Activated naive CD4-positive, alpha-beta T cell treated with anti-CD3 and anti-CD28 coated beads, Interleukin-2, amount 50 U/mL, for 24 hours (primary cell): ENCODE results near the gene BAIAP2.
"Not testable (repeated sequence)": the region's sequence is repeated elsewhere in the genome, so short reads cannot be mapped to it uniquely, and the experiment has no call there.

Source experiments
- H3K27ac Mint-ChIP-seq: one replicate; pipeline ENCODE4 v1.8.0; 2021; ENCODE audit warnings: mild to moderate bottlenecking, mixed read lengths
- H3K27me3 Mint-ChIP-seq: one replicate; pipeline ENCODE4 v1.8.0; 2021; ENCODE audit warnings: mixed read lengths
- H3K36me3 Mint-ChIP-seq: one replicate; pipeline ENCODE4 v1.8.0; 2021; ENCODE audit warnings: mixed read lengths
- H3K4me1 Mint-ChIP-seq: one replicate; pipeline ENCODE4 v1.8.0; 2021; ENCODE audit warnings: mixed read lengths
- H3K4me3 Mint-ChIP-seq: one replicate; pipeline ENCODE4 v1.8.0; 2021; ENCODE audit warnings: mild to moderate bottlenecking, mixed read lengths
- H3K9me3 Mint-ChIP-seq: one replicate; pipeline ENCODE4 v1.8.0; 2021; ENCODE audit warnings: mixed read lengths

The BAIAP2 gene

GRCh38 chr17:81027591-81028505 lies 7.1 kb upstream of the BAIAP2 start:
- no peak overlapping the region for H3K27ac Mint-ChIP-seq
- H3K4me3 Mint-ChIP-seq = no peak overlapping the region
- H3K4me1 Mint-ChIP-seq = peaks cover 10% of the 10 kb centered on the region
- no peaks in the 10 kb centered on the region for H3K36me3 Mint-ChIP-seq
- H3K9me3 Mint-ChIP-seq = no peaks in the 10 kb centered on the region
- no peaks in the 10 kb centered on the region for H3K27me3 Mint-ChIP-seq

GRCh38 chr17:81028506-81028858 lies 6.5 kb upstream of the BAIAP2 start:
- Mint-ChIP-seq H3K27me3 (no peaks in the 10 kb centered on the region), H3K9me3 (no peaks in the 10 kb centered on the region), H3K4me3 (no peak overlapping the region), H3K27ac (no peak overlapping the region), H3K36me3 (no peaks in the 10 kb centered on the region), H3K4me1 (peaks cover 14% of the 10 kb centered on the region)

- Mint-ChIP-seq H3K4me3 (no peak overlapping the region), H3K4me1 (peaks cover 15% of the 10 kb centered on the region), H3K36me3 (no peaks in the 10 kb centered on the region), H3K27me3 (no peaks in the 10 kb centered on the region), H3K27ac (no peak overlapping the region), H3K9me3 (no peaks in the 10 kb centered on the region)
Observed at GRCh38 chr17:81029859-81030258, 5.1 kb upstream of the BAIAP2 start.

- not testable (repeated sequence) for H3K27ac Mint-ChIP-seq, H3K27me3 Mint-ChIP-seq, H3K9me3 Mint-ChIP-seq, H3K4me3 Mint-ChIP-seq, H3K36me3 Mint-ChIP-seq
- H3K4me1 Mint-ChIP-seq = peaks cover 15% of the 10 kb centered on the region
Observed at GRCh38 chr17:81030312-81030711, 4.6 kb upstream of the BAIAP2 start.

GRCh38 chr17:81030741-81031565 lies 4.0 kb upstream of the BAIAP2 start:
- H3K27me3 Mint-ChIP-seq = no peaks in the 10 kb centered on the region
- H3K27ac Mint-ChIP-seq = no peak overlapping the region
- no peaks in the 10 kb centered on the region for H3K9me3 Mint-ChIP-seq
- no peaks in the 10 kb centered on the region for H3K36me3 Mint-ChIP-seq
- peaks cover 18% of the 10 kb centered on the region for H3K4me1 Mint-ChIP-seq
- no peak overlapping the region for H3K4me3 Mint-ChIP-seq

- H3K36me3 Mint-ChIP-seq = peaks cover 2% of the 10 kb centered on the region
- H3K27me3 Mint-ChIP-seq = no peaks in the 10 kb centered on the region
- H3K4me3 Mint-ChIP-seq = no peak overlapping the region
- H3K4me1 Mint-ChIP-seq = peaks cover 24% of the 10 kb centered on the region
- no peak overlapping the region for H3K27ac Mint-ChIP-seq
- no peaks in the 10 kb centered on the region for H3K9me3 Mint-ChIP-seq
Observed at GRCh38 chr17:81031566-81032550, 3.1 kb upstream of the BAIAP2 start.

- peak overlapping the region; percentile 83 for H3K4me3 Mint-ChIP-seq
- no peaks in the 10 kb centered on the region for H3K27me3 Mint-ChIP-seq
- H3K27ac Mint-ChIP-seq = no peak overlapping the region
- peaks cover 2% of the 10 kb centered on the region for H3K36me3 Mint-ChIP-seq
- no peaks in the 10 kb centered on the region for H3K9me3 Mint-ChIP-seq
- peaks cover 21% of the 10 kb centered on the region for H3K4me1 Mint-ChIP-seq
Observed at GRCh38 chr17:81032641-81033480, 2.1 kb upstream of the BAIAP2 start.

GRCh38 chr17:81033535-81034167 lies 1.3 kb upstream of the BAIAP2 start:
- Mint-ChIP-seq H3K27ac (peak overlapping the region; percentile 17), H3K4me3 (peak overlapping the region; percentile 83), H3K4me1 (peaks cover 21% of the 10 kb centered on the region), H3K36me3 (peaks cover 2% of the 10 kb centered on the region), H3K27me3 (no peaks in the 10 kb centered on the region), H3K9me3 (no peaks in the 10 kb centered on the region)

- Mint-ChIP-seq H3K27ac (peak overlapping the region; percentile 17), H3K9me3 (no peaks in the 10 kb centered on the region), H3K4me1 (peaks cover 21% of the 10 kb centered on the region), H3K27me3 (no peaks in the 10 kb centered on the region), H3K4me3 (peak overlapping the region; percentile 83), H3K36me3 (peaks cover 2% of the 10 kb centered on the region)
Observed at GRCh38 chr17:81034168-81034777, 678 bp upstream of the BAIAP2 start.

GRCh38 chr17:81035521-81036196 lies 708 bp downstream of the BAIAP2 start:
- no peaks in the 10 kb centered on the region for H3K27me3 Mint-ChIP-seq
- H3K9me3 Mint-ChIP-seq = no peaks in the 10 kb centered on the region
- no peak overlapping the region for H3K27ac Mint-ChIP-seq
- H3K36me3 Mint-ChIP-seq = peaks cover 2% of the 10 kb centered on the region
- H3K4me3 Mint-ChIP-seq = peak overlapping the region; percentile 87
- peaks cover 21% of the 10 kb centered on the region for H3K4me1 Mint-ChIP-seq

- no peaks in the 10 kb centered on the region for H3K9me3 Mint-ChIP-seq
- peak overlapping the region; percentile 87 for H3K4me3 Mint-ChIP-seq
- peak overlapping the region; percentile 51 for H3K27ac Mint-ChIP-seq
- H3K27me3 Mint-ChIP-seq = no peaks in the 10 kb centered on the region
- H3K4me1 Mint-ChIP-seq = peaks cover 21% of the 10 kb centered on the region
- peaks cover 2% of the 10 kb centered on the region for H3K36me3 Mint-ChIP-seq
Observed at GRCh38 chr17:81036197-81036941, 1.4 kb downstream of the BAIAP2 start.

GRCh38 chr17:81037026-81037797 lies 2.3 kb downstream of the BAIAP2 start:
- no peak overlapping the region for H3K27ac Mint-ChIP-seq
- H3K4me1 Mint-ChIP-seq = peaks cover 21% of the 10 kb centered on the region
- no peaks in the 10 kb centered on the region for H3K27me3 Mint-ChIP-seq
- H3K4me3 Mint-ChIP-seq = no peak overlapping the region
- no peaks in the 10 kb centered on the region for H3K9me3 Mint-ChIP-seq
- peaks cover 2% of the 10 kb centered on the region for H3K36me3 Mint-ChIP-seq
